ENCODE data around the gene LIX1L.

LIX1L gene

GRCh38 chr1:145965119-145965744, 7.4 kb upstream of the LIX1L start:
- DNase-seq (ENCODE audit: low read depth in 1 of 2, low spot score in 1 of 2): no peak
- TF ChIP-seq JUND (IDR thresholded peaks at IDR 0.05; ENCODE audit: low read depth): no peak
- in situ Hi-C loops (cut with HindIII; ENCODE audit: low pct_unique_long_range_greater_than_20kb, low sequenced_read_pairs): no loop called here

- DNase-seq (ENCODE audit: low read depth in 1 of 2, low spot score in 1 of 2): peak; percentile 95 to 99
- in situ Hi-C loops (cut with HindIII; ENCODE audit: low pct_unique_long_range_greater_than_20kb, low sequenced_read_pairs): no loop called here
Measured at GRCh38 chr1:145964328-145965118, 6.7 kb upstream of the LIX1L start, which contains the start of the genes ANKRD34A and POLR3GL. Gene ANKRD34A, minus strand, starts transcription at chr1:145964575. Its CDS starts 2,816 bp downstream, at chr1:145961759. Gene POLR3GL, plus strand, starts transcription at chr1:145964690. Its CDS starts 10,176 bp downstream, at chr1:145974866.

GRCh38 chr1:145963265-145964019, 5.6 kb upstream of the LIX1L start:
- TF ChIP-seq JUND (IDR thresholded peaks at IDR 0.05; ENCODE audit: low read depth): no peak
- in situ Hi-C loops (cut with HindIII; ENCODE audit: low pct_unique_long_range_greater_than_20kb, low sequenced_read_pairs): no loop called here
- no peak for DNase-seq (ENCODE audit: low read depth in 1 of 2, low spot score in 1 of 2)

More at GRCh38 chr1:145964328-145965118, 6.7 kb upstream of the LIX1L start, which contains the start of the genes ANKRD34A and POLR3GL:
- no peak for TF ChIP-seq JUND (IDR thresholded peaks at IDR 0.05; ENCODE audit: low read depth)

GRCh38 chr1:145962157-145963102, 4.6 kb upstream of the LIX1L start:
- TF ChIP-seq JUND (IDR thresholded peaks at IDR 0.05; ENCODE audit: low read depth): no peak
- peak; percentile 62 to 82 for DNase-seq (ENCODE audit: low read depth in 1 of 2, low spot score in 1 of 2)
- in situ Hi-C loops (cut with HindIII; ENCODE audit: low pct_unique_long_range_greater_than_20kb, low sequenced_read_pairs): no loop called here

- in situ Hi-C loops (cut with HindIII; ENCODE audit: low pct_unique_long_range_greater_than_20kb, low sequenced_read_pairs): no loop called here
- peak; percentile 34 to 68 for DNase-seq (ENCODE audit: low read depth in 1 of 2, low spot score in 1 of 2)
- TF ChIP-seq JUND (IDR thresholded peaks at IDR 0.05; ENCODE audit: low read depth): no peak
Measured at GRCh38 chr1:145961425-145962156, 3.8 kb upstream of the LIX1L start.

- TF ChIP-seq JUND (IDR thresholded peaks at IDR 0.05; ENCODE audit: low read depth): no peak
- in situ Hi-C loops (cut with HindIII; ENCODE audit: low pct_unique_long_range_greater_than_20kb, low sequenced_read_pairs): no loop called here
Measured at GRCh38 chr1:145961109-145961424, 3.2 kb upstream of the LIX1L start.

GRCh38 chr1:145960468-145961108, 2.8 kb upstream of the LIX1L start:
- DNase-seq (ENCODE audit: low read depth in 1 of 2, low spot score in 1 of 2): no peak
- no peak for TF ChIP-seq JUND (IDR thresholded peaks at IDR 0.05; ENCODE audit: low read depth)
- in situ Hi-C loops (cut with HindIII; ENCODE audit: low pct_unique_long_range_greater_than_20kb, low sequenced_read_pairs): no loop called here

More at GRCh38 chr1:145961109-145961424, 3.2 kb upstream of the LIX1L start:
- no peak for DNase-seq (ENCODE audit: low read depth in 1 of 2, low spot score in 1 of 2)

GRCh38 chr1:145959957-145960467, 2.2 kb upstream of the LIX1L start:
- TF ChIP-seq JUND (IDR thresholded peaks at IDR 0.05; ENCODE audit: low read depth): no peak
- in situ Hi-C loops (cut with HindIII; ENCODE audit: low pct_unique_long_range_greater_than_20kb, low sequenced_read_pairs): no loop called here
- DNase-seq (ENCODE audit: low read depth in 1 of 2, low spot score in 1 of 2): no peak

- no peak for TF ChIP-seq JUND (IDR thresholded peaks at IDR 0.05; ENCODE audit: low read depth)
- no peak for DNase-seq (ENCODE audit: low read depth in 1 of 2, low spot score in 1 of 2)
- in situ Hi-C loops (cut with HindIII; ENCODE audit: low pct_unique_long_range_greater_than_20kb, low sequenced_read_pairs): no loop called here
Measured at GRCh38 chr1:145959333-145959732, 1.5 kb upstream of the LIX1L start.

DNA sequence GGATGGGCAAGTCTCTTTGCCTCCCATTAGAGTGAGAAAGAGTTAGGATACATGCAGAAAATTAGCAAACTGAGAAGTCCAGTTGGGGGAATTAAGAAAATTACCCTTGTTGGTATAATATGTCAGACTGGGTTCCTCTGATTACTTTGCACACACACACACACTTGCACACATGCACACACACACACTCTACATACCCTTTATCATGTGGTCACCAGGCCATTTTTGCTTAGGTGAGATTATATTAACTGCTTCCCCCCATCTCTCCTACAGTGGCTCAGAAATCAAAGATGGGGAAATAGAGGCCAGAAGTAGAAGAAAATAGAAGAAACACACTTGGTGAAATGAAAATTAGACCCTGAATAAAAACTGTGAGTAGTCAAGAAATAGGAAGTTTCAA, 917 bp upstream of the LIX1L start:
- TF ChIP-seq JUND (IDR thresholded peaks at IDR 0.05; ENCODE audit: low read depth): no peak
- DNase-seq (ENCODE audit: low read depth in 1 of 2, low spot score in 1 of 2): no peak
- in situ Hi-C loops (cut with HindIII; ENCODE audit: low pct_unique_long_range_greater_than_20kb, low sequenced_read_pairs): no loop called here
